Measurements from ENCODE around the gene LHFPL2. TPM values are rescaled to one million over a fixed set of nuclear protein-coding genes. Genes with fewer than 3 reads are reported as not detected.

The LHFPL2 gene
- total RNA-seq, 1 experiment from 2014 or later = 17.9 TPM

DNA sequence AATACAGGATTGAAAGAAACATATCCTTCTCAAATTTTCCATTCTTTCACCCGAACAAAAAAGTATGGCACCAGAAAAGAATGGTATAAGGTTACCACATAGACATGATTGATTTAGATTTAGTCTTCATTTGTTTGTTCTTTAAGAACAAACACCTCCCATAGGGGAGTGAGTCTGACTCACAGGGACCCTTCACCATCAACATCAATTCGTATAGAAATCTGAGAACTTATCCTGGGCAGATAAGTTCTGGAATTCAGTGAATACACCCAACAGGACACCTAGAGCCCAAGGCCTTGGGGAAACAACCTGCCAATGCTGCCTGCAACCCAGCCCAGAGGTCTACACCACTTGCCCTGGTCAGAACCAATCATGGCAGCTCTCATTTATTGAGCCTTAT is 46.2 kb downstream of the LHFPL2 start:
- H3K9me2 ChIP-seq (ENCODE audit: insufficient read depth) = no peaks in the 10 kb centered on the region
- H3K9me3 ChIP-seq (ENCODE audit: control insufficient read depth in 1 of 2, insufficient read depth in 1 of 2, low read depth in 1 of 2, low read length in 2 of 2) = no peaks in the 10 kb centered on the region
- H3K4me1 ChIP-seq (ENCODE audit: control insufficient read depth in 1 of 2, insufficient read depth in 2 of 2, low read length in 2 of 2) = peaks cover 14 to 30% of the 10 kb centered on the region in 2 experiments
- TF ChIP-seq RAD21 (IDR thresholded peaks at IDR 0.05; ENCODE audit: low read depth) (no peak), EZH2phosphoT487 (IDR thresholded peaks at IDR 0.05; ENCODE audit: borderline replicate concordance) (no peak), ELF1 (IDR thresholded peaks at IDR 0.05; ENCODE audit: borderline replicate concordance, low read depth) (no peak), POLR2AphosphoS5 (IDR thresholded peaks at IDR 0.05; ENCODE audit: low read depth, low read length) (no peak), JUND (IDR thresholded peaks at IDR 0.05) (no peak), FOSL1 (IDR thresholded peaks at IDR 0.05; ENCODE audit: low read depth) (no peak), SRF (IDR thresholded peaks at IDR 0.05; ENCODE audit: low read depth) (no peak), SP1 (IDR thresholded peaks at IDR 0.05; ENCODE audit: low read depth) (no peak), EZH2 (IDR thresholded peaks at IDR 0.05) (no peak), SIN3A (IDR thresholded peaks at IDR 0.05; ENCODE audit: low read depth) (no peak), TCF7L2 (IDR thresholded peaks at IDR 0.05; ENCODE audit: borderline replicate concordance, extremely low read depth, insufficient read depth, insufficient read length) (no peak), CEBPB (IDR thresholded peaks at IDR 0.05; ENCODE audit: low read depth) (no peak), ZNF274 (IDR thresholded peaks at IDR 0.05; ENCODE audit: low read depth, low read length) (no peak), CBX3 (IDR thresholded peaks at IDR 0.05; ENCODE audit: low read depth) (no peak), YY1 (IDR thresholded peaks at IDR 0.05; ENCODE audit: extremely low read depth, insufficient replicate concordance, low read depth, low read length) (no peak)
- TF ChIP-seq, protein P1, sequence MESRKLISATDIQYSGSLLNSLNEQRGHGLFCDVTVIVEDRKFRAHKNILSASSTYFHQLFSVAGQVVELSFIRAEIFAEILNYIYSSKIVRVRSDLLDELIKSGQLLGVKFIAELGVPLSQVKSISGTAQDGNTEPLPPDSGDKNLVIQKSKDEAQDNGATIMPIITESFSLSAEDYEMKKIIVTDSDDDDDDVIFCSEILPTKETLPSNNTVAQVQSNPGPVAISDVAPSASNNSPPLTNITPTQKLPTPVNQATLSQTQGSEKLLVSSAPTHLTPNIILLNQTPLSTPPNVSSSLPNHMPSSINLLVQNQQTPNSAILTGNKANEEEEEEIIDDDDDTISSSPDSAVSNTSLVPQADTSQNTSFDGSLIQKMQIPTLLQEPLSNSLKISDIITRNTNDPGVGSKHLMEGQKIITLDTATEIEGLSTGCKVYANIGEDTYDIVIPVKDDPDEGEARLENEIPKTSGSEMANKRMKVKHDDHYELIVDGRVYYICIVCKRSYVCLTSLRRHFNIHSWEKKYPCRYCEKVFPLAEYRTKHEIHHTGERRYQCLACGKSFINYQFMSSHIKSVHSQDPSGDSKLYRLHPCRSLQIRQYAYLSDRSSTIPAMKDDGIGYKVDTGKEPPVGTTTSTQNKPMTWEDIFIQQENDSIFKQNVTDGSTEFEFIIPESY (IDR thresholded peaks at IDR 0.05; ENCODE audit: extremely low read depth, insufficient replicate concordance, low read length) = no peak
- TF ChIP-seq, protein P2, sequence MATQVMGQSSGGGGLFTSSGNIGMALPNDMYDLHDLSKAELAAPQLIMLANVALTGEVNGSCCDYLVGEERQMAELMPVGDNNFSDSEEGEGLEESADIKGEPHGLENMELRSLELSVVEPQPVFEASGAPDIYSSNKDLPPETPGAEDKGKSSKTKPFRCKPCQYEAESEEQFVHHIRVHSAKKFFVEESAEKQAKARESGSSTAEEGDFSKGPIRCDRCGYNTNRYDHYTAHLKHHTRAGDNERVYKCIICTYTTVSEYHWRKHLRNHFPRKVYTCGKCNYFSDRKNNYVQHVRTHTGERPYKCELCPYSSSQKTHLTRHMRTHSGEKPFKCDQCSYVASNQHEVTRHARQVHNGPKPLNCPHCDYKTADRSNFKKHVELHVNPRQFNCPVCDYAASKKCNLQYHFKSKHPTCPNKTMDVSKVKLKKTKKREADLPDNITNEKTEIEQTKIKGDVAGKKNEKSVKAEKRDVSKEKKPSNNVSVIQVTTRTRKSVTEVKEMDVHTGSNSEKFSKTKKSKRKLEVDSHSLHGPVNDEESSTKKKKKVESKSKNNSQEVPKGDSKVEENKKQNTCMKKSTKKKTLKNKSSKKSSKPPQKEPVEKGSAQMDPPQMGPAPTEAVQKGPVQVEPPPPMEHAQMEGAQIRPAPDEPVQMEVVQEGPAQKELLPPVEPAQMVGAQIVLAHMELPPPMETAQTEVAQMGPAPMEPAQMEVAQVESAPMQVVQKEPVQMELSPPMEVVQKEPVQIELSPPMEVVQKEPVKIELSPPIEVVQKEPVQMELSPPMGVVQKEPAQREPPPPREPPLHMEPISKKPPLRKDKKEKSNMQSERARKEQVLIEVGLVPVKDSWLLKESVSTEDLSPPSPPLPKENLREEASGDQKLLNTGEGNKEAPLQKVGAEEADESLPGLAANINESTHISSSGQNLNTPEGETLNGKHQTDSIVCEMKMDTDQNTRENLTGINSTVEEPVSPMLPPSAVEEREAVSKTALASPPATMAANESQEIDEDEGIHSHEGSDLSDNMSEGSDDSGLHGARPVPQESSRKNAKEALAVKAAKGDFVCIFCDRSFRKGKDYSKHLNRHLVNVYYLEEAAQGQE (IDR thresholded peaks at IDR 0.05; ENCODE audit: low read depth) = no peak
- TF ChIP-seq, protein P3, sequence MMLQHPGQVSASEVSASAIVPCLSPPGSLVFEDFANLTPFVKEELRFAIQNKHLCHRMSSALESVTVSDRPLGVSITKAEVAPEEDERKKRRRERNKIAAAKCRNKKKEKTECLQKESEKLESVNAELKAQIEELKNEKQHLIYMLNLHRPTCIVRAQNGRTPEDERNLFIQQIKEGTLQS (IDR thresholded peaks at IDR 0.05) = no peak
- TF ChIP-seq, protein P4, sequence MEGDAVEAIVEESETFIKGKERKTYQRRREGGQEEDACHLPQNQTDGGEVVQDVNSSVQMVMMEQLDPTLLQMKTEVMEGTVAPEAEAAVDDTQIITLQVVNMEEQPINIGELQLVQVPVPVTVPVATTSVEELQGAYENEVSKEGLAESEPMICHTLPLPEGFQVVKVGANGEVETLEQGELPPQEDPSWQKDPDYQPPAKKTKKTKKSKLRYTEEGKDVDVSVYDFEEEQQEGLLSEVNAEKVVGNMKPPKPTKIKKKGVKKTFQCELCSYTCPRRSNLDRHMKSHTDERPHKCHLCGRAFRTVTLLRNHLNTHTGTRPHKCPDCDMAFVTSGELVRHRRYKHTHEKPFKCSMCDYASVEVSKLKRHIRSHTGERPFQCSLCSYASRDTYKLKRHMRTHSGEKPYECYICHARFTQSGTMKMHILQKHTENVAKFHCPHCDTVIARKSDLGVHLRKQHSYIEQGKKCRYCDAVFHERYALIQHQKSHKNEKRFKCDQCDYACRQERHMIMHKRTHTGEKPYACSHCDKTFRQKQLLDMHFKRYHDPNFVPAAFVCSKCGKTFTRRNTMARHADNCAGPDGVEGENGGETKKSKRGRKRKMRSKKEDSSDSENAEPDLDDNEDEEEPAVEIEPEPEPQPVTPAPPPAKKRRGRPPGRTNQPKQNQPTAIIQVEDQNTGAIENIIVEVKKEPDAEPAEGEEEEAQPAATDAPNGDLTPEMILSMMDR (IDR thresholded peaks at IDR 0.05 in 2 of 3, conservative IDR thresholded peaks at IDR 0.05 in 1 of 3; ENCODE audit: borderline replicate concordance in 1 of 3, insufficient read depth in 1 of 3, low read depth in 2 of 3, low read length in 2 of 3) = no peak
- no peak overlapping the region for H3K4me2 ChIP-seq (ENCODE audit: low read length)
- RAD21 ChIA-PET (ENCODE audit: low non-redundant PET in 1 of 2, low total read pairs in 2 of 2, uncharacterized antibody in 2 of 2, unreplicated experiment in 2 of 2) = no interaction called here
- DNase-seq (ENCODE audit: low read depth, low spot score) (no peak), ATAC-seq (no peak)
- no peak overlapping the region for H3K4me3 ChIP-seq (replicated peaks in 1 of 2; ENCODE audit: low read depth in 1 of 2, low read length in 2 of 2)
- POLR2A ChIA-PET = no interaction called here
- H3K9ac ChIP-seq (ENCODE audit: low read length) = no peak overlapping the region
- intact Hi-C loops (cut with micrococcal nuclease) = no loop called here
- no peaks in the 10 kb centered on the region for H4K20me1 ChIP-seq (ENCODE audit: insufficient read depth)
- no peak overlapping the region for H3K27ac ChIP-seq (ENCODE audit: low read depth, low read length)
- no peaks in the 10 kb centered on the region for H3K27me3 ChIP-seq (ENCODE audit: insufficient read depth, low read length)
- no TSS peak for BruUV-seq (replicated peaks)
- CTCF ChIA-PET = no interaction called here
- no peak overlapping the region for H2AFZ ChIP-seq (ENCODE audit: low read depth, low read length, poor library complexity, severe bottlenecking)
- no peaks in the 10 kb centered on the region for H3K36me3 ChIP-seq (ENCODE audit: control insufficient read depth in 1 of 2, insufficient read depth in 2 of 2, low read length in 2 of 2)
- no peaks in the 10 kb centered on the region for H3K79me2 ChIP-seq (ENCODE audit: insufficient read depth, low read length)
